Liver (tissue), 9 donors: ENCODE data around the gene DHRS7. TPM values are rescaled to one million over a fixed set of nuclear protein-coding genes. Genes with fewer than 3 reads are reported as not detected.

ENCODE experiments used
- DNase-seq: peaks from one replicate; pipeline ENCODE4 v3.0.0-alpha.2; 2017; ENCODE audit warnings: low spot score
- H3K27ac ChIP-seq, 2 donors: one replicate each; pipeline ENCODE4 v1.7.0; 2013; ENCODE audit warnings: inconsistent platforms in 2 of 2, low read length in 2 of 2, control low read depth in 1 of 2, low read depth in 1 of 2, mild to moderate bottlenecking in 1 of 2
- H3K27me3 ChIP-seq, 4 donors: one replicate each; pipeline versions ENCODE4 v1.6.1 to v1.7.0; 2013; ENCODE audit warnings: low read length in 3 of 4, inconsistent platforms in 1 of 4, mild to moderate bottlenecking in 1 of 4, moderate library complexity in 1 of 4; ENCODE audit not compliant: control insufficient read depth in 4 of 4, insufficient read depth in 4 of 4
- H3K36me3 ChIP-seq, 4 donors: one replicate each; pipeline versions ENCODE4 v1.6.1 to v1.7.0; 2013; ENCODE audit warnings: low read length in 3 of 4, mild to moderate bottlenecking in 3 of 4, low read depth in 1 of 4, moderate library complexity in 1 of 4; ENCODE audit not compliant: control insufficient read depth in 4 of 4, insufficient read depth in 3 of 4
- H3K4me1 ChIP-seq, 4 donors: one replicate each; pipeline versions ENCODE4 v1.6.1 to v1.7.0; 2013; ENCODE audit warnings: low read length in 3 of 4, mild to moderate bottlenecking in 3 of 4, moderate library complexity in 1 of 4; ENCODE audit not compliant: control insufficient read depth in 4 of 4, insufficient read depth in 4 of 4
- H3K4me3 ChIP-seq, 3 donors: one replicate each; pipeline versions ENCODE4 v1.6.1 to v1.7.0; 2013; ENCODE audit warnings: low read length in 3 of 3, control low read depth in 1 of 3, low read depth in 1 of 3, mild to moderate bottlenecking in 1 of 3
- H3K9ac ChIP-seq, 2 donors: one replicate each; pipeline ENCODE4 v1.7.0; 2013; ENCODE audit warnings: low read length in 2 of 2, mild to moderate bottlenecking in 2 of 2, moderate library complexity in 2 of 2, control low read depth in 1 of 2, low read depth in 1 of 2
- H3K9me3 ChIP-seq, 4 donors: one replicate each; pipeline versions ENCODE4 v1.6.1 to v1.7.0; 2013; ENCODE audit warnings: low read length in 3 of 4; ENCODE audit not compliant: control insufficient read depth in 4 of 4
- EGR1 ChIP-seq, 2 donors: IDR thresholded peaks; 2 replicates each; pipeline ENCODE4 v1.6.1; 2016 to 2018; ENCODE audit warnings: antibody characterized with exemption in 2 of 2, low read depth in 2 of 2
- FOXA1 ChIP-seq: IDR thresholded peaks from 2 replicates; pipeline ENCODE4 v1.6.1; 2016; ENCODE audit warnings: antibody characterized with exemption
- FOXA2 ChIP-seq: IDR thresholded peaks from 2 replicates; pipeline ENCODE4 v1.6.1; 2016; ENCODE audit warnings: antibody characterized with exemption
- GABPA ChIP-seq, 2 donors: IDR thresholded peaks in 1 of 2; conservative IDR thresholded peaks in 1 of 2; 2 replicates each; pipeline ENCODE4 v1.6.1; 2016; ENCODE audit warnings: antibody characterized with exemption in 2 of 2, mild to moderate bottlenecking in 1 of 2, moderate library complexity in 1 of 2
- HNF4A ChIP-seq, 2 donors: conservative IDR thresholded peaks; 2 replicates each; pipeline ENCODE4 v1.6.1; 2016; ENCODE audit warnings: antibody characterized with exemption in 2 of 2, mild to moderate bottlenecking in 2 of 2
- HNF4G ChIP-seq: IDR thresholded peaks from 2 replicates; pipeline ENCODE4 v1.6.1; 2016; ENCODE audit warnings: antibody characterized with exemption
- JUND ChIP-seq, 2 donors: IDR thresholded peaks; 2 replicates each; pipeline ENCODE4 v1.6.1; 2016; ENCODE audit warnings: antibody characterized with exemption in 2 of 2
- NR2F2 ChIP-seq: IDR thresholded peaks from 2 replicates; pipeline ENCODE4 v1.6.1; 2016; ENCODE audit warnings: antibody characterized with exemption
- RAD21 ChIP-seq, 2 donors: IDR thresholded peaks; 2 replicates each; pipeline ENCODE4 v1.6.1; 2016; ENCODE audit warnings: antibody characterized with exemption in 2 of 2, mild to moderate bottlenecking in 2 of 2
- RXRA ChIP-seq, 2 donors: IDR thresholded peaks; 2 replicates each; pipeline ENCODE4 v1.6.1; 2017 to 2018; ENCODE audit warnings: antibody characterized with exemption in 2 of 2, mild to moderate bottlenecking in 1 of 2
- SP1 ChIP-seq: IDR thresholded peaks from 2 replicates; pipeline ENCODE4 v1.6.1; 2018; ENCODE audit warnings: antibody characterized with exemption, mild to moderate bottlenecking
- TAF1 ChIP-seq: conservative IDR thresholded peaks from 2 replicates; pipeline ENCODE4 v1.6.1; 2016; ENCODE audit warnings: antibody characterized with exemption, mild to moderate bottlenecking
- YY1 ChIP-seq: IDR thresholded peaks from 2 replicates; pipeline ENCODE4 v1.6.1; 2016; ENCODE audit warnings: antibody characterized with exemption, mild to moderate bottlenecking
- polyA plus RNA-seq, 2 donors: library from polyadenylated mRNA; stranded (reverse) in 1 of 2; unstranded in 1 of 2; fragments of 200-250 nt in 1 of 2; fragments of >200 nt in 1 of 2; fragmentation: Nextera tagmentation in 1 of 2; extraction: Ambion mirVana in 1 of 2; gene quantifications; one replicate each; pipeline versions ENCODE4 v1.2.1 to v1.2.3, GENCODE V29; 2013 to 2015
- total RNA-seq, 2 donors: library from RNA; depleted of rRNA; stranded (reverse); fragments of >200 nt; gene quantifications; one replicate each; pipeline ENCODE4 v1.2.3, GENCODE V29; 2014
- TF ChIP-seq, protein P1 (sequence below): IDR thresholded peaks from 2 replicates; pipeline ENCODE4 v1.6.1; 2016; ENCODE audit warnings: antibody characterized with exemption, mild to moderate bottlenecking
- TF ChIP-seq, protein P2 (sequence below): IDR thresholded peaks from 2 replicates; pipeline ENCODE4 v1.6.1; 2016; ENCODE audit warnings: antibody characterized with exemption
- TF ChIP-seq, protein P3 (sequence below): IDR thresholded peaks from 2 replicates; pipeline ENCODE4 v1.6.1; 2016; ENCODE audit warnings: antibody characterized with exemption
- TF ChIP-seq, protein P4 (sequence below): IDR thresholded peaks from 2 replicates; pipeline ENCODE4 v1.6.1; 2016; ENCODE audit warnings: antibody characterized with exemption
- TF ChIP-seq, protein P5 (sequence below): fragments of 150-350 bp; IDR thresholded peaks from 2 replicates; pipeline ENCODE4 v1.5.1; 2017; ENCODE audit warnings: improper control_type of control experiment, low read depth, low read length; ENCODE audit not compliant: missing input control
- donor health status: healthy.
- donor health status: healthy.
- donor health status: healthy.
- donor health status: healthy.
- donor health status: healthy.

DHRS7 gene
- total and polyA plus RNA-seq, 4 donors, result 42.1 to 180 (median 80.3) TPM

DNA sequence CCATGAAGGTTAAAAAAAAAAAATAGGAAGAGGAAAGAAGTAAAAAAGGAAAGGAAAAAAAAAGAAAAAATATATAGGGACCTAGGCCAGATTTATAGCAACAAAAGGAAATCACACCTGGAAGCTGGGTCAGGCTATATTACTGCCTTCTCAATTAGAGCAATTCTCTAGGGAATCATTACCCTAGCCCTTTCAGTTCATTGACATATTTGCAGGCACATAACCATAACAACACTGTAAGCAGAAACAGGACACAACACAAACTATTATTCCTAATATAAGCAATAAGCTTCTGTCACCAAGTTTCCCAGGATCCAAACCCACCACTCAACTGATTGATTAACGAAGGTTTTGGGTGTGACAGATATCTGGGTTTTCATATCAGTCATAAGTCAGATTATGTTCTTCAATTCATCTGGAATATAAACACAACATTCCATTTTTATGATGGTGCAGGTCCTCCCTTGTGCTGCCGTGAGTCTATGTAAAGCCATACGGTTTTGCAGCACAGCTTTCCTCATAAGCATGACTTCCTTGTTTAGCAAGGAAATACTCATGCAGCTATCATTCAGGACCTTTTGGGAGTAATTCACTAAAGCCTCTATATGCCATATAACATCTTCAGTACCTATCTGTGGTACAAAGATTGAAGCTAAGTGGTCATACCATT is 69.3 kb downstream of the DHRS7 start (continued):
- TF ChIP-seq, protein P1, sequence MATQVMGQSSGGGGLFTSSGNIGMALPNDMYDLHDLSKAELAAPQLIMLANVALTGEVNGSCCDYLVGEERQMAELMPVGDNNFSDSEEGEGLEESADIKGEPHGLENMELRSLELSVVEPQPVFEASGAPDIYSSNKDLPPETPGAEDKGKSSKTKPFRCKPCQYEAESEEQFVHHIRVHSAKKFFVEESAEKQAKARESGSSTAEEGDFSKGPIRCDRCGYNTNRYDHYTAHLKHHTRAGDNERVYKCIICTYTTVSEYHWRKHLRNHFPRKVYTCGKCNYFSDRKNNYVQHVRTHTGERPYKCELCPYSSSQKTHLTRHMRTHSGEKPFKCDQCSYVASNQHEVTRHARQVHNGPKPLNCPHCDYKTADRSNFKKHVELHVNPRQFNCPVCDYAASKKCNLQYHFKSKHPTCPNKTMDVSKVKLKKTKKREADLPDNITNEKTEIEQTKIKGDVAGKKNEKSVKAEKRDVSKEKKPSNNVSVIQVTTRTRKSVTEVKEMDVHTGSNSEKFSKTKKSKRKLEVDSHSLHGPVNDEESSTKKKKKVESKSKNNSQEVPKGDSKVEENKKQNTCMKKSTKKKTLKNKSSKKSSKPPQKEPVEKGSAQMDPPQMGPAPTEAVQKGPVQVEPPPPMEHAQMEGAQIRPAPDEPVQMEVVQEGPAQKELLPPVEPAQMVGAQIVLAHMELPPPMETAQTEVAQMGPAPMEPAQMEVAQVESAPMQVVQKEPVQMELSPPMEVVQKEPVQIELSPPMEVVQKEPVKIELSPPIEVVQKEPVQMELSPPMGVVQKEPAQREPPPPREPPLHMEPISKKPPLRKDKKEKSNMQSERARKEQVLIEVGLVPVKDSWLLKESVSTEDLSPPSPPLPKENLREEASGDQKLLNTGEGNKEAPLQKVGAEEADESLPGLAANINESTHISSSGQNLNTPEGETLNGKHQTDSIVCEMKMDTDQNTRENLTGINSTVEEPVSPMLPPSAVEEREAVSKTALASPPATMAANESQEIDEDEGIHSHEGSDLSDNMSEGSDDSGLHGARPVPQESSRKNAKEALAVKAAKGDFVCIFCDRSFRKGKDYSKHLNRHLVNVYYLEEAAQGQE, result no peak
- TF ChIP-seq EGR1 (IDR thresholded peaks at IDR 0.05; ENCODE audit: low read depth in 2 of 2), result no peak
- TF ChIP-seq TAF1, result no peak
- no peak for TF ChIP-seq YY1
- TF ChIP-seq, protein P2, sequence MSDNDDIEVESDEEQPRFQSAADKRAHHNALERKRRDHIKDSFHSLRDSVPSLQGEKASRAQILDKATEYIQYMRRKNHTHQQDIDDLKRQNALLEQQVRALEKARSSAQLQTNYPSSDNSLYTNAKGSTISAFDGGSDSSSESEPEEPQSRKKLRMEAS, result no peak
- TF ChIP-seq JUND (IDR thresholded peaks at IDR 0.05), result no peak
- TF ChIP-seq, protein P3, sequence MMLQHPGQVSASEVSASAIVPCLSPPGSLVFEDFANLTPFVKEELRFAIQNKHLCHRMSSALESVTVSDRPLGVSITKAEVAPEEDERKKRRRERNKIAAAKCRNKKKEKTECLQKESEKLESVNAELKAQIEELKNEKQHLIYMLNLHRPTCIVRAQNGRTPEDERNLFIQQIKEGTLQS, result no peak

DNA sequence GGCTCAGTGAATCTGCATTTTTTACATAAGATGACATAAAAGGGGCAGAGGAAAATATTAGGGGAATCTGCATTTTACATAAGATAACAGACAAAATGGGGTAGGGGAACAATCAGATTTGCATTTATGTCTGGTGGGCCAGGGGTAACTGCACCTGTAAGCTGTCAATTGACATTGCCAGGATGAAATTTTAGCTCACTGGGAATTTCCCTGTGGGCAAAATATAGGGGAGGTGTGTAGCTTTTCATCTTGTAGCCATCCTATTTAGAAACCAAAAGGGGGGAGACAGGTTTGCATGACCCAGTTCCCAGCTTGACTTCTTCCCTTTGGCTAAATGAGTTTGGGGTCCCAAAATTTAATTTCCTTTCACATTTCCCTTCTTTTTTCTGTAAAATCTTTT is 70.0 kb downstream of the DHRS7 start:
- Histone ChIP-seq H3K36me3 (peaks cover 0 to 2% (median 0%) of the 10 kb centered on the region in 4 donors), H3K4me1 (peaks cover 3 to 15% (median 10%) of the 10 kb centered on the region in 4 donors), H3K4me3 (no peak overlapping the region), H3K27me3 (no peaks in the 10 kb centered on the region), H3K9me3 (no peaks in the 10 kb centered on the region), H3K9ac (no peak overlapping the region), H3K27ac (no peak overlapping the region)
- no peak for DNase-seq
- TF ChIP-seq JUND (IDR thresholded peaks at IDR 0.05), result no peak
- TF ChIP-seq RXRA (IDR thresholded peaks at IDR 0.05), result no peak
- TF ChIP-seq HNF4G, result no peak
- TF ChIP-seq NR2F2, result no peak
- no peak for TF ChIP-seq HNF4A (conservative IDR thresholded peaks at IDR 0.05)
- TF ChIP-seq, protein P1, result no peak
- TF ChIP-seq FOXA2, result no peak
- TF ChIP-seq, protein P4, sequence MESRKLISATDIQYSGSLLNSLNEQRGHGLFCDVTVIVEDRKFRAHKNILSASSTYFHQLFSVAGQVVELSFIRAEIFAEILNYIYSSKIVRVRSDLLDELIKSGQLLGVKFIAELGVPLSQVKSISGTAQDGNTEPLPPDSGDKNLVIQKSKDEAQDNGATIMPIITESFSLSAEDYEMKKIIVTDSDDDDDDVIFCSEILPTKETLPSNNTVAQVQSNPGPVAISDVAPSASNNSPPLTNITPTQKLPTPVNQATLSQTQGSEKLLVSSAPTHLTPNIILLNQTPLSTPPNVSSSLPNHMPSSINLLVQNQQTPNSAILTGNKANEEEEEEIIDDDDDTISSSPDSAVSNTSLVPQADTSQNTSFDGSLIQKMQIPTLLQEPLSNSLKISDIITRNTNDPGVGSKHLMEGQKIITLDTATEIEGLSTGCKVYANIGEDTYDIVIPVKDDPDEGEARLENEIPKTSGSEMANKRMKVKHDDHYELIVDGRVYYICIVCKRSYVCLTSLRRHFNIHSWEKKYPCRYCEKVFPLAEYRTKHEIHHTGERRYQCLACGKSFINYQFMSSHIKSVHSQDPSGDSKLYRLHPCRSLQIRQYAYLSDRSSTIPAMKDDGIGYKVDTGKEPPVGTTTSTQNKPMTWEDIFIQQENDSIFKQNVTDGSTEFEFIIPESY, result no peak
- TF ChIP-seq, protein P5, sequence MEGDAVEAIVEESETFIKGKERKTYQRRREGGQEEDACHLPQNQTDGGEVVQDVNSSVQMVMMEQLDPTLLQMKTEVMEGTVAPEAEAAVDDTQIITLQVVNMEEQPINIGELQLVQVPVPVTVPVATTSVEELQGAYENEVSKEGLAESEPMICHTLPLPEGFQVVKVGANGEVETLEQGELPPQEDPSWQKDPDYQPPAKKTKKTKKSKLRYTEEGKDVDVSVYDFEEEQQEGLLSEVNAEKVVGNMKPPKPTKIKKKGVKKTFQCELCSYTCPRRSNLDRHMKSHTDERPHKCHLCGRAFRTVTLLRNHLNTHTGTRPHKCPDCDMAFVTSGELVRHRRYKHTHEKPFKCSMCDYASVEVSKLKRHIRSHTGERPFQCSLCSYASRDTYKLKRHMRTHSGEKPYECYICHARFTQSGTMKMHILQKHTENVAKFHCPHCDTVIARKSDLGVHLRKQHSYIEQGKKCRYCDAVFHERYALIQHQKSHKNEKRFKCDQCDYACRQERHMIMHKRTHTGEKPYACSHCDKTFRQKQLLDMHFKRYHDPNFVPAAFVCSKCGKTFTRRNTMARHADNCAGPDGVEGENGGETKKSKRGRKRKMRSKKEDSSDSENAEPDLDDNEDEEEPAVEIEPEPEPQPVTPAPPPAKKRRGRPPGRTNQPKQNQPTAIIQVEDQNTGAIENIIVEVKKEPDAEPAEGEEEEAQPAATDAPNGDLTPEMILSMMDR, result no peak
- no peak for TF ChIP-seq RAD21 (IDR thresholded peaks at IDR 0.05)
- no peak for TF ChIP-seq GABPA (IDR thresholded peaks at IDR 0.05 in 1 of 2, conservative IDR thresholded peaks at IDR 0.05 in 1 of 2)
- no peak for TF ChIP-seq FOXA1
- TF ChIP-seq EGR1 (IDR thresholded peaks at IDR 0.05; ENCODE audit: low read depth in 2 of 2), result no peak
- no peak for TF ChIP-seq YY1
- TF ChIP-seq, protein P3, result no peak
- TF ChIP-seq TAF1, result no peak
- TF ChIP-seq, protein P2, result no peak
- TF ChIP-seq SP1, result no peak
